CD4-positive, alpha-beta T cell treated with Interleukin-12 subunit alpha and Interleukin-12 subunit beta, for 1 hour (primary cell): ENCODE results near the gene STX8.

Experiments
- DNase-seq: peaks from one replicate; pipeline ENCODE4 v3.0.0-alpha.2; 2020

The STX8 gene

DNA sequence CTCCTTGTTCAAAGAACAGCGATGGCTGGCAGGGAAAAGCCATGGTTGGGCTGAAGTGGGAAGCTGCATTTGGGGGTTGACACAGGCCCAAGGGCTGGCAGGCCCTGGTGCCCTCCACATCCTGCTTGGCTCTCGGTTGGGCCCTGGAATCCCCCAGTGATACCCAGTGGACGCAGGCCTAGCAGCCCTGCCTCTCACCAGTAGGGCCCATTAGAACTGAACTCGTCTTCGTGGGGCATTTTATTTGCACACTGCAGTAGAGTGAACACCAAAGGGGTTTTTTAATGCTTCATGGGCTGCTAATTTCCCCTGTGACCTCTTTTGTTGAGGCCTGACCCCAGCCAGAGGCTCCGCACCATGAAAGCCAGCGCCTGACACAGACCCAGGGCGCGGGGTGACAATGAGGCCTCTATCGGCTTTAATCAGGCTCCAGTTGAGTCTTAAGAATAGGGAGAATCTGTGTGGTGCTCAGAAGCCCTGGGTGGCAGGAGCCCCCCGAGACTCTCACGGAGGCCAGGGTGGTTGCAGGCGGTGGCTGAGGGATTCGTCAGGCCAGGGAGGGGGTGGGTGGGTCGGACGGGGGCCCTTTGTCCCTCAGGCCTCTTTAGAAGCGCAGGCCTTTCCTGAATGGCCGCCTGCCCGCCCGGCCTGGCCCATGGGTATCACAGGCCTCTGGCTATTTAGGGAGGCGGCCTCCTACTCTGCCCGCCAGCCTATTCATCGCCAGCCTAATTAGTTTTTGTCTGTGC lies 355.0 kb downstream of the STX8 start:
- no peak for DNase-seq

DNA sequence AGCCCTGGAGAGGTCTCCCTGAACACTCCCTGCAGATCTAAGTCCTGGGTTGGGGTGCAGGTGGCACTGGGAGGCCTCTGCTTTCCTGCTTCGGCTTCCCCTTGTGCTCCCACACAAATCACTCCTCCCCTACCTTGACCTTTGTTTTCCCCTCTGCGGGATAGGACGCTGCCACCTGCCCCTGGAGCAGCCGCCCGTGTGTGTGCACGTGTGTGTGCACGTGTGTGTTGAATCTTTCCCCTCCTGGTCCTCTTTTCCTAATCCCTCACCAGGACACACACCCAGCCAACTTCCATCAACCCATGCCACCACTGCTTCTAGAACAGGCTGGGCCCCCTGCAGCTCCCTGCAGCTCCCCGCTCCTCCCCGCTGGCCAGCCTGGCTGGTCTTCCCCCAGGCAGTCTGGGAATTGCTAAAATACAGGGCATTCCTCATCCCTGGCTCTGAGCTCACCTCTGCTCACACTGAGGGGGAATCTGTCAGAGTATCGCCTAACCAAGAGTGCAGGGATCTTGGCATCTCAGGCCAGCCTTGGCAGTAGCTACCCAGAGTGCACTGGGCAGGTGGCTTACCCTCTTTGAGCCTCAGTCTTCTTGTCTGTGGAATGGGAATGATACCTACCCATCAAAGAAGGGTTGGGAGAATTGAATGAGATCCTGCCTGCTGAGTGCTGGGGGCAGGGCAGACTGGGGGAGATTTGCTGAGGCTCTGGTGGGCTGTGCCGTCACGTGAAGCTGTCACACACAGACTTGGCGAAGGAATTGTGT lies 355.8 kb downstream of the STX8 start:
- no peak for DNase-seq

DNA sequence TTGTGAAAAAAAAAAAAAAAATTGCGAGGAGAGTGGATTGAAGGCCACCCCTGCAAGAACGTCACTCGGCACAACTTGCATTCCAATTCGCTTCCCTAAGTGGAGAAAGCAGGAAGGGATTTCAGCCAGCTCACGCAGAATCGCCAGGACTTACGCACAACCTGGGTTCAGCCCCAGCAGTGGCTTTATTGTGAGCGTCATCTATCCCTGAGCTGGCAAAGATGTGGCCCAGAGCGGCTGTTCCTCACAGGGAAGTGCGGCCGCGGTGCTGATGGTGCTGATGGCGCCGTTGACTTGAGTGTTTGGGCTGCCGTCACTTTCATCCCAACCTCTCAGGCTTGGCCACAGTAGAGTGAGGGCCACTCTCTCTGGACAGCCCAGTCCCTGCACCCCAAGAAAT lies 356.7 kb downstream of the STX8 start:
- no peak for DNase-seq

DNA sequence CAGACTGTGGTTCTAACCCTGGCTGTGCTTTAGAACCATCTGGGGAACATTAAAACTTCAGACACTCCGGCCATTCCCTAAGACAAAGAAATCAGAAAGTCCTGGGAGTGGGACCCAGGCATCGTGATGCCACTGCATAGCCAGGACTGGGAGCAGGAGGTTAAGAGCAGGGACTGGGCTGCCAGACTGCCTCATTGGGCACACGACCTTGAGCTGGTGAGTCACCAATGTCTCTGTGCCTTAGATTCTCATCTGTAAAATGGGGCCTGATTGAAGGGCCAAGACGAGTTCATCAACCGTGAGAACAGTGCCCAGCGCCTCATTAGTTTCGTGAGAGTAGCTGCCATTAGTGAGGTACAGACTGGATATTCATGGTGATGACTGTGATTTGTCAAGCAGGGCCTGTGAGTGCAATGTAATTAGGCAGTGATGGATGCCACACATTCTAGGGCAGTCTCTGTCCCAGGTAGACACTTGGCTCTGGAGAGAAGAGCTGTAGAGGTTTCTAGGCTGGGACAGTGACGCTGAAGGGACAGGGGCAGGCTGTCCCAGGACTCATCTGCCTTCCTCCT lies 357.5 kb downstream of the STX8 start:
- DNase-seq, result no peak

DNA sequence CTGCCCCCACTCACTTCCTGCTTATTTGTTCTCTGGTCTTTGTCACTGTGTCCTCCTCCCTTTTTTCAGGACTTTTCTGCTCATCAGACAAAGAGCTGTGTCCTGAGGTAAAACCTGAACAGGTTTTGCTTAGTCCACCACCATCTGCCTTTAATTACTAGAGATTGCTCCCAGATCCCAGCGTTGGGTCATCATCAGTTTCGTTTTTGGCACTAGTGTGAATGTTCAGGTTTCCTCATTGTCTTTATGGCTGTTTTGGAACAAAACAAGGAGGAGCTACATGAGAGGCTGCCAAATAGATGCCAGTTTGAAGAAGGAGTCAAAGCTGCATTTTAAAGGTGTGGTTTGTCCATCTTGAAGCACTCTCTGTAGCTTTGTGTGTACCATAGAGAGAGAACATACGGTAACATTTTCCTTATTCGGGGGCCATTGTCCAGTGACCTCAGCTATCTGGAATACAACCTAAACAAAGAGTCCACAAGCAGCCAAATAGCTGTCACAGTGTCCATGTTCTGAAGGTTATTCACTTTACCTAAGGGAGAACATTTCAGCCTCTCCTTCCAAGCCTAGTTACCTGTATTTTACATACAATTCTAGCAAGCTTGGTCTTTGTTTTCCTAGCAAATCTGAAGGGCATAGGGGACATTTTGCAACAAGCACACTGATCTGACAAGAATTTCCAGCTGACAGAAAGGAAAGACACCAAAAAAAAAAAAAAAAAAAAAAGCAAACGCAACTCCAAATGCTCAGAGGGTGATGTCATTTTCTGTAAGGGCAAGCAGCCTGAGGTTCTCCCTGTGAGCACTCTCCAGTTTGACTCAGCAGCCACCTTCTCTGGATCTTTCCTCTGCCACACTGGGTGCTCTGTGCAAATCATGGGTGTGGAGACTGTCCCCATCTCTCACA lies 358.2 kb downstream of the STX8 start:
- DNase-seq, result no peak

DNA sequence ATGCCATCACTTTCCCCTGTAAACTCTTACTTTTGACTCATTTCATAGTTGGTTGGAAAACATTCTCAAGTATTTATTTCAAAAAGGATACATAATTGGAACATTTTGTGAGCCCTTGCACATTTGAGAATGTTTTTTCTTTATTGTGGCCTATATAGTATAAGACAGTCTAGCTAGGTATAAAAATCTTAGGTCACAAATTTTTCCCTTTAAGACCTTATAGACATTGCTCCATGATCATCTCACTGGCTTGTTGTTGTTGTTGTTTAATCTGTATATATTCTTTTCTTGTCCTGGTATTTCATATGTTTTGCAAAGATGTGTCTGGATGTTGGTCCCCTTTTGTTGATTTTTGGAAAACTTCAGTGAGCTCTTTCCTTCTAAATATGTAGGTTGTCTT lies 360.2 kb downstream of the STX8 start:
- DNase-seq, result no peak

DNA sequence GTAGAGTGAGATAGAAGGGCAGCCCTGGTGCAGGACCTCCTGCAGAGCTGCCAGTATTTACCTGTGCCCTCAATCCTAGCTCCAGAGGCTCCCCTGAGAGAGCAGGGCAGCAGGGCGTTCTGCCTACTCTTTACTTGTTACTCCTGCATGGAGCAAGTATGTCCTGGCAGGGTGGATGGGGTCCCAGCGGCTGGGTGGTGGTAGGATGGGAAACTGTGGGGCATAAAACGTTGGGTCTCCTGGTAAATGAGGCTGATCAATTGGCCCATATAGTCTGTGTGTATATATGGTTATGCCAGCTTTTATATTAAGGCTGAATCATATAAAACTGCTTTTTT lies 362.3 kb downstream of the STX8 start:
- DNase-seq, result no peak

DNA sequence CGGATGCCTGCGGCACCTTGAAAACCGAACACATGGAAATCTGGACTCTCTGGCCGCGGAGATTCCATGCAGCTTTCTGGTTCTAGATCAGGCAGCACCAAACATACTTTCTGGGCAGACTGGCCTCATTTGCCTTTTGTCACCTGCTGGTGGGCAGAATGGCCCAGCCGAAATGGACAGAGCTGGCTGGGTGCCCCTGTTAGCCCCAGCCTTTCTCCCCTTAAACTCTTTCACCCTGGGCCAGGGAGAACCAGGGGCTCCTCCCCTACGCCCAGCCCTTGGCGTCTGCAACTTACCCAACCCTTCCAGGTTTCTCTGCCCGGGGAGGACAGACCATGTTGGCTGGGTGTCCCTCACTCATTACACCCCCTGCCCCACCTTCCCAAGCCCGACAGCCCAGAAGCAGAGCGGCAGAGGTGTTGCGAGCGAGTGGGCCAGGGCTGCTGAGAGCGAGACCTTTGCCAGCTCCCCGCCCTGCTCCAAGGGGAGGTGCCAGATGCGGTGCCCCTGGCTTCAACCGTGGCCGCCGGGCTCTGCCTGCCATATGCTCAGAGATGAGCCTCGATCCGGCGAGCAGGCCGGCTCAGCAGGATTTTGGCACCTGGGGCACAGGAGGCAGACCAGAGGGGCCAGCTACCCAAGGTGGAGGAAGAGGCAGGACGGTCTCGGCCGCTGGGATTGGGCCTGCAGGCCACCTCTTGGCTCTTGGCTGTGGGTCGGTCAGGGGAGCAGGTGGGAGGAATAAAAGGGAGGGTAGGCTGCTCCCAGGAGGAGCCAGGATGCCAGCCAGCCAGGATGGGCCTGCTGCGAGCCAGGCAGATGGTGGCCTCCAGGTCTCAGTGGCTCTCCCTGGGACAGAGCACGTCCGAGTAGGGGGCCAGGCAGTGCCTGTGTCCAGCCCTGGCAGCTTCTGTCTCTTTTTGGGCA lies 363.0 kb downstream of the STX8 start:
- no peak for DNase-seq

DNA sequence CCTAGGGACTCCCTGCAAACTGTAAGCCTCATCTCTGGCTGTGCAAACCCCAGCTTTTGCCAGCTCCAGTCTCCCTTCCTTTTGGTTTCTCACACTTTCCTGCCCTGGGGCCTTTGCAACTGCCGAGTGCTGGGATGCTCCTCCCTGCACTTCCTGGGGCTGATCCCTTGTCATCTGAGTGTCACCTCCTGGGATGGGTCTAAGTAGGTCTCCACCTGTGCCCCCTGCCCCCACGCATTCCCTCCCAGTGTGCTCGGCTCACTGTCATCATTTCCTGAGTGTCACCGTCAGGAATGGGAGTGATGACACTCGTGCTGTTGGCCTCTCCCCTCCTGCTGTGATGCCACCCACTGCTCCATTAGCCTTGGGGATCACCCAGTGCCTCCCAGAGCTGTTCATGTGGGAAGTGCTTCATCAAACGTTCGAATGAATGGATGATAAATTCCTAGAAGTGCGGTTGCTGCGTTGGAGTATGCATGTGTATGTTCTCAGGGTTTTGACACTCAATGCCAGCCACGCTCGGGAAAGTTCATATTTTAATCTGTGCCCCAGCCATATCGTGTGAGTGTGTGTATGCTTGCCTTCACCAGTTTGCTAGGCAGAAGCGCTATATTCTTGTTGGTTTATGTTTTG lies 364.4 kb downstream of the STX8 start:
- no peak for DNase-seq

DNA sequence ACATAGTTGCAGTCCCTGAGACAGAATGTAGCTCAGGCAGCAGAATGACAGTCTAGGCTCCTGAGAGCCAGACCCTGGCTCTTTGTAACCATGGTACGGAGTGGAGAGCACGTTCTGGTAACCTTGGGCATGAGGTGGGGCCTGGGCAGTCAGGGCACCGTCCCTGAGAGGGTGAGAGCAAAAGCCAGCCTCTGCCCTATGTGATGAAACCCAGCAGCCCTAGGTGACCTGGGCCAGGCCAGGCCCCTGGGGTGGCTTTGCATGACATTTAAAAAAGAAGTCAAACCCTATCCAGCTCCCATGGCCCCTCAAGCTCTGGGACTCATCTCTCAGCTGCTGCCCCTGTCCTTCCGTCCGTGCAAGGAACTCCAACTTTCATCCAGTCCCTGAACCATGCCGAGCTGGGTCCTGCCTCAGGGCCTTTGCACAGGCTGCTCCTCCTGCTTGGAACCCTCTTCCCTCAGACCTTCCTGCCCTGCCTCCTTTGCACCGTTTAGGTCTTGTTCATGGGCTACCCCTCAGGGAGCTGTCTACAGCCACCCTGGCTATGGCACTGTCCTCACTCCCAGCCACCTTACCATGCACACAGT lies 365.7 kb downstream of the STX8 start:
- DNase-seq, result no peak

DNA sequence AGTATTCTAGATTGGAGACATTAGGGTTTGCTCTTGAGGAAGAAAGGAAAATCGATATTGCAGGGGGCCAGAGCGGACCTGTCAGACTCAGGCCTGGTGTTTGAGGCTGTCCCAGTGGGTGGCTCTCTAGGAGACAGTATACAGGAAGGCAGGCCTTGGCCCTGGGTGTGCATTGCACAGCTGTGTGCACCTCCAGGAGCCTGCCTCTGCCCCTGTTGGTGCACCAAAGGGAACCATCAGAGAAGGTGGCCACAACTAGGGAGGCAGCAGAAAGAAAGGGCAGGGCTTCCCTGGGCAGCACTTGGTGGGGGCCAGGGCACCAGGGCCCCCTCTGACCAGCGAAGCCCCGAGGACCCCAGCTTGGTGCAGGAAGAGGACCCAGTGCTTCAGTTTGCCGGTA lies 366.3 kb downstream of the STX8 start:
- DNase-seq, result no peak

DNA sequence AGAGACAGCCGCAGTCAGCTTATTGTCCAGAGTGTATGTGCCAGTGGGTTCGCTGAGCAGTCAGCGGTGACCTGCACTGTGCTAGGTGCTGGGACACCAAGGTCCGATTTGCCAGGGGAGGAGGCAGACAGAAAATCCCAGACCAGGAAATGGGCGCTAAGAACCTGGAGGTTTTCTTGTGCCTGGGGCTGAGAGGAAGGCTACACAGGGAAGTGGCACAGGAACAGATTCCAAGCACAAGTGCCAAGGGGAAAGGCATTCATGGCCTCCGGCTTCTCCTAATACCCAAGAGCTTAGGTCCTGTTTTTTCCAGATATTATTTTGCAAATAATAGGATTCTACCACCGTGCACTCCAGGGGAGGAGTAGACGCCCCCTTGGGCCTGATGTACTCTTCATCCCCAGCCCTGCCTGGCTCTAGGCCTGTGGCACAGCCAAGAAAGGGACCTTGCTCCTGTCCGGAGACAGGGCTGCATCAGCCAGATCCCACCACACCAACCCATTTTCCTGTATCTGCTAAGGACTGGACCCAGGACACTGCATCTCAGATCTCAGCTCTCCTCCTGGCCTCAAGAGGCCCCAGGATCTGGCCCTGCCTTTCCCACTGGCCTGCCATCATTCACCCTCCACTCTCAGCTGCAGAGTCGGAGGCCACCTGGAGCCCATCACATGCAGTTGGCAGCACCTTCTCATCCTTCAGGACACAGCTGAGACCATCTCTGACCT lies 367.1 kb downstream of the STX8 start:
- no peak for DNase-seq

DNA sequence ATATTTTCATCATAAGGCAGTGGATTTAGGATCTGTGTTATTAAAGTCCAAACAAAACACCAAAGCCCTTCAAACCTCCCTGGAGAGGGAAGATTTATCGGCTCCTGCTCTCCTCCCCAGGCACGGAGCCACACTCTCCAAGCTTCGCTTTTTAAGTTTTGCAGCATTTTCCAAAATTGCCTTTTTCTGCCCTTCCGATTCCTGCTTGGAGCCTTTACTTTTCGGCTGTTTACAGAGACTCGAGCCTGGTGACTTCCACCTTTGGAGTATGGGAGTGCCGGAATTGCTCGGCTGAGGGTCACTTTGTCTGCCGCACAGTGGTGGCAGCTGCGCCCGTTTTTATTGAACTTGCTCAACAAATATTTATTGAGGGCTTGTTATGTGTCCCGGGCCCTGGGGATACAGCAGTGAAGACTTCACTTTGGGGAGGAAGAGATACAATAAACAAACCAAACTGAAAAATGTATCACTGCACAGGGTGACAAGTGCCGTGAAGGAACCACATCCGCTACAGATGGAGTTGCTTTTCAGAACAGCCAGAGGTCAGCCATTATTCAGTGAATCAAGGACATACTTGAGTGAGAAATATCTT lies 368.8 kb downstream of the STX8 start:
- DNase-seq, result no peak

DNA sequence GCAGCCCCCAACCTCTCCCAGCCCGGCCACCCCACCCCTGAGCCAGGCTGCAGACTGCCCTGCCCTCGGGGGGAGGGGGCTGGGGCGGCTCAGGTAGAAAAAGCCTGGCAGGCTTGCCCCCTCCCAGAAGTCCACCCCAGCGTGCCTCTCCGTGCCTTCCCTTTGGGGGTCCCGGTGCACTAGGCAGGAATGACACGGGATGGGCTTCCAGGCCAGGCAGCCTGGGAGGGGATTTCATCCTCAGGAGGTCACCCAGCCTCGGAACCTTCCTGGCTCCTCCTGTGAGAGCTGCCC lies 369.3 kb downstream of the STX8 start:
- DNase-seq, result no peak

DNA sequence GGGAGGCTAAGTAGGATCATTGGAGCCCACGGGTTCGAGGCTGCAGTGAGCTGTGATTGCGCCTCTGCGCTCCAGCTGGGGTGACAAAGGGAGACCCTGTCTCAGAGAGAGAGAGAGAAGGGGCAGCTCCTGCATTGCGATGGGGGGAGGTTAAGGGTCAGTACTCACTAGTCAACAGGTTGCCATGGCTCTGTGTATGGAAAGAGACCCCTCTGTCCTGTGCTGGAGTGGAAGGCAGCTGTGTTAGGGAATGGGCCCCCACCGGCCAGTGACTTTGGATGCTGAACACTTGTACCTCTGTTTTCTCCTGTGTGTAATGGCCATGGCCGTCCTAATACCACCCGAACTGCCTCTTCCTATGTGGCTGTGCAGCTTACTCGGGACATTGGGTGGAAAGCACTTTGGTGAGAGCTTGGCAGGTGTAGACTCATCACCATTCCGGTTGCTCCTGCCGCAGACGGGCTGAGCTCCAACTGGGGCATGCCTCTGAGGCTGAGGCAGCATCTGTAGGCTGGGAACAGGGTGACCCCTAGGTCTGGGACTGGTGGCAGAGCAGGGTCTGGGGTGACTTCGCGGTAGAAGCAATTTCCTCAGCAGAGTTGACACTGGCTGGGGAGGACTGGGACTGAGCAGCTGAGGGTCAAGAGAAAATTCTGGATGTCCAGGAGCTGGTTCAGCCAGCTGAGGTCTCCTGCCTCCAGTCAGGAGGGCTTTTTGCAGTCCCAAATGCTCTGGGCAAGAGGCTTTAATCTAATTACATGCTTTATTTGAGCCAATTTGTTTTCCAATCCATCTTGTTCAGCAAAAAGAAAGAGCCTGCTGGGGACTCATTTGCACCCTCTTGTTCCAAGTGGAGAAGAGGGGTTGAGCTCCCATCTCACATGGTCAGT lies 369.9 kb downstream of the STX8 start:
- DNase-seq, result no peak

DNA sequence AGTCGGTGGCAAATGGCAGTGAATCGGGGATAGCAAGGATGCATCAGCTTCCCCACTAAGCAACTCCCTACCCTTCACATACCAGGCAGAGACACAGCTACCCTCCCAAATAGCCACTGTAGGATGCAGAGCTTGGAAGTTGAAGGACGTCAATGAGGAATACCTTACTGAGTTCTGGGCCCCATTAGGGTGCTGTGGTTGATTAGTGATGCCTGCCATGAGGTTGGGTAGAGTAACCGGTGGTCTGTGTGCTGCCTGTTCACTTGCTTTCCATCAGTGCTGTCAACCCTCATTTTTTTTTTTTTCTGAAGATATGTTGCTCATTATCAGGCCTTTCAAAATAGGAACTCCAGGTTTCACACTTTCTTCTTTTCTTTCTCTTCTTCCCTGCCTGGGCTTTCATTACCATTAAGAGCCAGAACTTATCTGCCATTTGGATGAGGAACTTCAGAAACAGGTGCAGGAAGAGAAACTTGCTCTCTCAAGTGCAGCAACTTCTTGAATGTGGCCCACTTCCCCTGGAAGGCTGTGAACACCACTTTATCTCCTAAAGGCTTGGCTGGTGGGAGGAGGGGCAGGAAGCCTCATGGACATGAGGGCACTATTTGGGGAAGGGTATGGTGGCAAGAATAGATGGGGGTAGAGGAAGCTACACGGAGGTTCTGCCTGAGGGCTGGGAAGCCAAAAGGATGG lies 370.8 kb downstream of the STX8 start:
- no peak for DNase-seq

DNA sequence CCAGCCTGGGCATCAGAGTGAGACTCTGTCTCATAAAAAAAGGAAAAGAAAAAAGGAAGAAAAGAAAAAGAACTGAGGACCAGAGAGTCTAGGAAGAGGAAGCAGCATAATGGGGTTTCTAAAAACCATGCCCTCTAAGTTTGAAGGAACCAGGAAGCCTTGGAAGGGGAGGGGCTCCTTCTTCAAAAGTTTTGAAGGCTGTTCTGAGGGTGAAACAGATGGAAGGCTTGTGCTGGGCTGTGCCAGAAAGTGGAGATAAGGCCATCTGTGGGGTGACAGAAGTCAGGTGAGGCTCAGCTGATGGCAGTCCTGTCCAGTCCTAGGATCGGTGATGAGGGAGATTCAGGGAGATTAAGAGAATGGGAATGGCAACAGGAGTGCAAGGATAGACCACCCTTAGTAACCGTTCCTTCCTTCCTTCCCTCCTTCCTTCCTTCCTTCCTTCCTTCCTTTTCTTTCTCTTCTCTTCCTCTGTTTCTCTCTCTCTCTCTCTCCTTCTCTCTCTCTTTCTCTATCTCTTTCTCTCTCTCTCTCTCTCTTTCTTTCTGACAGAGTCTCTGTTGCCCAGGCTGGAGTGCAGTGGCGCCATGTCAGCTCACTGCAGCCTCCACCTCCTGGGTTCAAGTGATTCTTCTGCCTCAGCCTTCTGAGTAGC lies 371.7 kb downstream of the STX8 start:
- DNase-seq, result no peak

DNA sequence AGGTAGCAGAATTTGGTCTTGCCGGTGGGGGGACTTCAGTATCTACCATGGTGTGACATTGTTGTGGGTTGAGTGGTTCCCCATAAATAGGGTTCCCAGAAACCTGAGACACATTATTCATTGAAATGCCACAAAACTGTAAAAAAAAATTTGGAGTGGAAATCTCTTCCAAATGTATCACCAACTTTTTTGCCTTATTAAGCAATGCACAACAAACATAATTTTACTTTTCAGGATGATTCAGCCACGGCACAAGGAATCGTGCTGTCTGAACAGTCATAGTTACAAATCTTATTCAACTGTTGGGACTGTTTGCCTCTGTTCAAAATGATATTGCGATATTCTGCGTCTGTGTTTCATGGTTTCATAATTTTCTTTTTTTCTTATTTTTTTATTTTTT lies 373.1 kb downstream of the STX8 start:
- no peak for DNase-seq
